ENCODE results near the gene SLFNL1. TPM values are rescaled to one million over a fixed set of nuclear protein-coding genes. Genes with fewer than 3 reads are reported as not detected.

SLFNL1 gene
- total RNA-seq, 1 donor from 2014 or later: 0.18 TPM

DNA sequence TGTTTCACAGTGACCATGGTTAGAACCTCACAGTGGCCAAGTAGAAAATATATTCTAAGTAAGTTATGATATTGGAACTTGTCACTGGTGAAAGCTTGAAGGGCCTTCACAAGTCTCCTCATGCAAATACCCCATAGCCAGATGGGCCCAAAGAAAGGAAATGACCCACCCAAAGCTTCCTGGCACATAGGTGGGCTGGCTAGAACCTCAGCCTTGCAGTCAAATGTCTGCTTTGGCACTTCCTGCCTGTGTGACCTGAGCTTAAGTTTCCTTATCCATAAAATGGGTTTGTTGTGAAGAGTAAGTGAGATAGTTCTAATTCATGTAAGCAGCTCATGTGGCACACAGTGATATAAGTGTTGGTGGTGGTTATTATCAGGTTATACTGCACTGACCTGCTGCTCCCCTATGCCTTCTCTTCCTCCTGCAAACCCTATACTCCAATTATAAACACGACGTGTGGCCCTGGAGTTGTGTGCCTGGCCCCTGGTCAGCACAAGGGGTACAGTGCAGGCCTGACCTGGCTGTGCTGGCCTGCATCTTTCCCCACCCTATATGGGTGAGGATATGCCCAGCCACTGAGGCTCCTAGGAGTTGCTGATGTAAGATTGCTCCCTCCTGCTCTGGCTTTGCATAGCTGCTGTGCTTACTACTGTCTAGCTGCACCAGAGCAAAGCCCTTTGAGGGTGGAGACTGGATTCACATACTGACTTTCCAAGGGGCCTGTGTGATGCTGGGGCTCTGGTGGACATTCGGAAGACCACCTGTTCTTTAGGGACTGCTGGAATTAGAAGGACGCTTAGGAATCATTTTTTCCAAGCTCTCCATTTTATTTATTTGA lies 4.7 kb upstream of the SLFNL1 start:
- no peaks in the 10 kb centered on the region for H3K27me3 Mint-ChIP-seq (ENCODE audit: low read depth, unreplicated experiment)
- Histone ChIP-seq H3K4me3 (ENCODE audit: insufficient read depth, low read depth, low read length) (no peak overlapping the region), H3K9ac (ENCODE audit: low read length) (no peak overlapping the region), H2AFZ (ENCODE audit: low read depth, low read length) (no peak overlapping the region), H3K36me3 (ENCODE audit: insufficient read depth, low read length) (peaks cover 2% of the 10 kb centered on the region), H3K9me3 (ENCODE audit: insufficient read depth, low read depth, low read length) (no peaks in the 10 kb centered on the region), H3K27ac (ENCODE audit: low read depth, low read length) (no peak overlapping the region), H3K27me3 (ENCODE audit: insufficient read depth, low read length) (no peaks in the 10 kb centered on the region), H4K20me1 (ENCODE audit: insufficient read depth, low read length) (peaks cover 3% of the 10 kb centered on the region), H3K79me2 (ENCODE audit: insufficient read depth, low read length) (no peaks in the 10 kb centered on the region), H3K4me2 (ENCODE audit: low read length) (no peak overlapping the region), H3K4me1 (ENCODE audit: insufficient read depth, low read length) (no peaks in the 10 kb centered on the region)
- DNase-seq (ENCODE audit: low read depth): no peak
- no peak for FAIRE-seq
- H3K36me3 Mint-ChIP-seq (ENCODE audit: low read depth, unreplicated experiment): peaks cover 22% of the 10 kb centered on the region
- no peaks in the 10 kb centered on the region for H3K9me3 Mint-ChIP-seq (ENCODE audit: unreplicated experiment)
- no peak for TF ChIP-seq EZH2 (IDR thresholded peaks at IDR 0.05; ENCODE audit: insufficient read depth, low read length)
- TF ChIP-seq, protein P1, sequence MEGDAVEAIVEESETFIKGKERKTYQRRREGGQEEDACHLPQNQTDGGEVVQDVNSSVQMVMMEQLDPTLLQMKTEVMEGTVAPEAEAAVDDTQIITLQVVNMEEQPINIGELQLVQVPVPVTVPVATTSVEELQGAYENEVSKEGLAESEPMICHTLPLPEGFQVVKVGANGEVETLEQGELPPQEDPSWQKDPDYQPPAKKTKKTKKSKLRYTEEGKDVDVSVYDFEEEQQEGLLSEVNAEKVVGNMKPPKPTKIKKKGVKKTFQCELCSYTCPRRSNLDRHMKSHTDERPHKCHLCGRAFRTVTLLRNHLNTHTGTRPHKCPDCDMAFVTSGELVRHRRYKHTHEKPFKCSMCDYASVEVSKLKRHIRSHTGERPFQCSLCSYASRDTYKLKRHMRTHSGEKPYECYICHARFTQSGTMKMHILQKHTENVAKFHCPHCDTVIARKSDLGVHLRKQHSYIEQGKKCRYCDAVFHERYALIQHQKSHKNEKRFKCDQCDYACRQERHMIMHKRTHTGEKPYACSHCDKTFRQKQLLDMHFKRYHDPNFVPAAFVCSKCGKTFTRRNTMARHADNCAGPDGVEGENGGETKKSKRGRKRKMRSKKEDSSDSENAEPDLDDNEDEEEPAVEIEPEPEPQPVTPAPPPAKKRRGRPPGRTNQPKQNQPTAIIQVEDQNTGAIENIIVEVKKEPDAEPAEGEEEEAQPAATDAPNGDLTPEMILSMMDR (IDR thresholded peaks at IDR 0.05; ENCODE audit: insufficient read depth, low read depth, low read length): no peak
- no peak overlapping the region for H3K27ac Mint-ChIP-seq (ENCODE audit: unreplicated experiment)
- H3K4me1 Mint-ChIP-seq (ENCODE audit: low read depth, unreplicated experiment): peaks cover 5% of the 10 kb centered on the region
- no peak overlapping the region for H3K4me3 Mint-ChIP-seq (ENCODE audit: unreplicated experiment)

DNA sequence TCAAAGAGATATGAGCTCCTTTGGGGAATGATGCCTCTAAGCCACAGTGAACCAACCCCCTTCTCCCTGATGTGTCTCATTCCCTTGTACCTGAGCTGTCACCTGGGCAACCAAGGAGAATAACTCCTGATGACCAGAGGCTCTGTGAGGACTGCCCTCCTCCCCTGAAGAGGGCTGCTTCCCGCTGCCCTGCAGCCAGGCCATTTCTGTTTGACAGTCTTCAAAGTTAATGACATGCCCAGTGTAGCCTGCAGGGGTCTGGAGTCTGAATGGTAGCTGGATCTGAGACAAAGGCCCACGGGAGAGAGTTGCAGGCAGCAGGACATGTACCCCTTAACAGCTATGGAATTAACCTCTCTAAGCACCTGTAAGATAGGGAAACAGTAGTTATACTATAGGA lies 3.4 kb upstream of the SLFNL1 start:
- no peak overlapping the region for H3K4me2 ChIP-seq (ENCODE audit: low read length)
- TF ChIP-seq, protein P1 (IDR thresholded peaks at IDR 0.05; ENCODE audit: insufficient read depth, low read depth, low read length): no peak
- TF ChIP-seq EZH2 (IDR thresholded peaks at IDR 0.05; ENCODE audit: insufficient read depth, low read length): no peak
- H3K9me3 Mint-ChIP-seq (ENCODE audit: unreplicated experiment): no peaks in the 10 kb centered on the region
- H3K27me3 Mint-ChIP-seq (ENCODE audit: low read depth, unreplicated experiment): no peaks in the 10 kb centered on the region
- H3K79me2 ChIP-seq (ENCODE audit: insufficient read depth, low read length): no peaks in the 10 kb centered on the region
- H3K36me3 ChIP-seq (ENCODE audit: insufficient read depth, low read length): peaks cover 2% of the 10 kb centered on the region
- no peak for FAIRE-seq
- H3K9me3 ChIP-seq (ENCODE audit: insufficient read depth, low read depth, low read length): no peaks in the 10 kb centered on the region
- no peak overlapping the region for H2AFZ ChIP-seq (ENCODE audit: low read depth, low read length)
- peak overlapping the region; percentile 34 for H3K27ac Mint-ChIP-seq (ENCODE audit: unreplicated experiment)
- no peaks in the 10 kb centered on the region for H3K4me1 ChIP-seq (ENCODE audit: insufficient read depth, low read length)
- H3K9ac ChIP-seq (ENCODE audit: low read length): no peak overlapping the region
- no peak overlapping the region for H3K27ac ChIP-seq (ENCODE audit: low read depth, low read length)
- H3K36me3 Mint-ChIP-seq (ENCODE audit: low read depth, unreplicated experiment): peaks cover 20% of the 10 kb centered on the region
- H3K27me3 ChIP-seq (ENCODE audit: insufficient read depth, low read length): no peaks in the 10 kb centered on the region
- no peak overlapping the region for H3K4me3 Mint-ChIP-seq (ENCODE audit: unreplicated experiment)
- peaks cover 5% of the 10 kb centered on the region for H3K4me1 Mint-ChIP-seq (ENCODE audit: low read depth, unreplicated experiment)
- H4K20me1 ChIP-seq (ENCODE audit: insufficient read depth, low read length): peaks cover 4% of the 10 kb centered on the region
- no peak overlapping the region for H3K4me3 ChIP-seq (ENCODE audit: insufficient read depth, low read depth, low read length)
- no peak for DNase-seq (ENCODE audit: low read depth)

Data from astrocyte (in vitro differentiated cells and primary cell).